ENCODE data around the gene USP17L22. TPM values are rescaled to one million over a fixed set of nuclear protein-coding genes. Genes with fewer than 3 reads are reported as not detected.
A peak's percentile ranks its signal among the peaks of the same experiment; 100 is the strongest.
"Not testable (repeated sequence)": the region's sequence is repeated elsewhere in the genome, so short reads cannot be mapped to it uniquely, and the experiment has no call there.

Gene USP17L22
- total RNA-seq = not detected in 2 replicates
- long read RNA-seq = 0 reads

DNA sequence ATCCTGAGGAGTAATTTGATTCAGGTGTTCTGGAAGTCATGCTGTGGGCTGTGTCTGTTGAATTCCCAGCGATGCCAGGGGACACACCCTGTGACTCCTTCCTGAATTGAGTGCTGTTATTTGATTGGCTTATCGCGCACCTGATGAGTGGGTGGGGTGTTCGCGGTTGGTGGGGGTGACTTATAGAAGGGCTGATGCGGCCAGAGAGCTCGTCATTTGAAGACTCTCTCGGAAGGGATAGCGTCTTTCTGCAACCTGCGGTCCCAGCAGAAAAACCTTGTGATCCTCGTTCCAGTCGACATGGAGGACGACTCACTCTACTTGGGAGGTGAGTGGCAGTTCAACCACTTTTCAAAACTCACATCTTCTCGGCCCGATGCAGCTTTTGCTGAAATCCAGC is at the start of gene USP17L22:
TSS of gene USP17L22 (plus strand) at position 301 of the 400 bp plus-strand sequence. CDS start at position 301, 0 bp downstream.
- not testable (repeated sequence) for H3K4me1 Mint-ChIP-seq (ENCODE audit: unreplicated experiment); H3K4me3 Mint-ChIP-seq (ENCODE audit: unreplicated experiment); H3K36me3 Mint-ChIP-seq (ENCODE audit: unreplicated experiment); DNase-seq (ENCODE audit: extremely low spot score, unreplicated experiment); H3K27me3 Mint-ChIP-seq (ENCODE audit: unreplicated experiment); H3K9me3 Mint-ChIP-seq (ENCODE audit: unreplicated experiment); H3K27ac Mint-ChIP-seq (ENCODE audit: unreplicated experiment)

GRCh38 chr4:9219852-9220251 is 47.6 kb upstream of the USP17L22 start, which contains the start of gene USP17L12:
TSS of gene USP17L12 (plus strand) at chr4:9220152. CDS start at chr4:9220152, 0 bp downstream.
- not testable (repeated sequence) for H3K27me3 Mint-ChIP-seq (ENCODE audit: unreplicated experiment); H3K4me3 Mint-ChIP-seq (ENCODE audit: unreplicated experiment); H3K9me3 Mint-ChIP-seq (ENCODE audit: unreplicated experiment); H3K27ac Mint-ChIP-seq (ENCODE audit: unreplicated experiment); H3K4me1 Mint-ChIP-seq (ENCODE audit: unreplicated experiment); H3K36me3 Mint-ChIP-seq (ENCODE audit: unreplicated experiment); DNase-seq (ENCODE audit: extremely low spot score, unreplicated experiment)

- not testable (repeated sequence) for H3K4me3 Mint-ChIP-seq (ENCODE audit: unreplicated experiment); H3K27me3 Mint-ChIP-seq (ENCODE audit: unreplicated experiment); H3K27ac Mint-ChIP-seq (ENCODE audit: unreplicated experiment); H3K4me1 Mint-ChIP-seq (ENCODE audit: unreplicated experiment); H3K9me3 Mint-ChIP-seq (ENCODE audit: unreplicated experiment); DNase-seq (ENCODE audit: extremely low spot score, unreplicated experiment); H3K36me3 Mint-ChIP-seq (ENCODE audit: unreplicated experiment)
Observed at GRCh38 chr4:9224596-9224995, 42.8 kb upstream of the USP17L22 start, which contains the start of gene USP17L13. TSS of gene USP17L13 (plus strand) at chr4:9224896. CDS start at chr4:9224896, 0 bp downstream.

DNA sequence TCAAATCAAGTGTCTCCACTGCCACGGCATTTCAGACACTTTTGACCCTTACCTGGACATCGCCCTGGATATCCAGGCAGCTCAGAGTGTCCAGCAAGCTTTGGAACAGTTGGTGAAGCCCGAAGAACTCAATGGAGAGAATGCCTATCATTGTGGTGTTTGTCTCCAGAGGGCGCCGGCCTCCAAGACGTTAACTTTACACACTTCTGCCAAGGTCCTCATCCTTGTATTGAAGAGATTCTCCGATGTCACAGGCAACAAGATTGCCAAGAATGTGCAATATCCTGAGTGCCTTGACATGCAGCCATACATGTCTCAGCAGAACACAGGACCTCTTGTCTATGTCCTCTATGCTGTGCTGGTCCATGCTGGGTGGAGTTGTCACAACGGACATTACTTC is 37.2 kb upstream of the USP17L22 start:
- DNase-seq (ENCODE audit: extremely low spot score, unreplicated experiment) = peak; percentile 70
- H3K4me1 Mint-ChIP-seq (ENCODE audit: unreplicated experiment); H3K9me3 Mint-ChIP-seq (ENCODE audit: unreplicated experiment): not testable (repeated sequence)

GRCh38 chr4:9234085-9234484 is 33.3 kb upstream of the USP17L22 start, which contains the start of gene USP17L15:
TSS of gene USP17L15 (plus strand) at chr4:9234385. CDS start at chr4:9234385, 0 bp downstream.
- H3K4me3 Mint-ChIP-seq (ENCODE audit: unreplicated experiment); H3K27ac Mint-ChIP-seq (ENCODE audit: unreplicated experiment); H3K27me3 Mint-ChIP-seq (ENCODE audit: unreplicated experiment); H3K36me3 Mint-ChIP-seq (ENCODE audit: unreplicated experiment); H3K4me1 Mint-ChIP-seq (ENCODE audit: unreplicated experiment); H3K9me3 Mint-ChIP-seq (ENCODE audit: unreplicated experiment); DNase-seq (ENCODE audit: extremely low spot score, unreplicated experiment): not testable (repeated sequence)

More for the DNA sequence above, 37.2 kb upstream of the USP17L22 start:
- H3K27ac Mint-ChIP-seq (ENCODE audit: unreplicated experiment); H3K27me3 Mint-ChIP-seq (ENCODE audit: unreplicated experiment); H3K36me3 Mint-ChIP-seq (ENCODE audit: unreplicated experiment); H3K4me3 Mint-ChIP-seq (ENCODE audit: unreplicated experiment): not testable (repeated sequence)

- not testable (repeated sequence) for H3K27me3 Mint-ChIP-seq (ENCODE audit: unreplicated experiment); H3K4me3 Mint-ChIP-seq (ENCODE audit: unreplicated experiment); H3K9me3 Mint-ChIP-seq (ENCODE audit: unreplicated experiment); H3K27ac Mint-ChIP-seq (ENCODE audit: unreplicated experiment); H3K36me3 Mint-ChIP-seq (ENCODE audit: unreplicated experiment); H3K4me1 Mint-ChIP-seq (ENCODE audit: unreplicated experiment)
- DNase-seq (ENCODE audit: extremely low spot score, unreplicated experiment) = peak; percentile 25
Observed at GRCh38 chr4:9238461-9238860, 29.0 kb upstream of the USP17L22 start.

GRCh38 chr4:9243579-9243978 is 23.8 kb upstream of the USP17L22 start, which contains the start of gene USP17L17:
TSS of gene USP17L17 (plus strand) at chr4:9243879. CDS start at chr4:9243879, 0 bp downstream.
- not testable (repeated sequence) for H3K27ac Mint-ChIP-seq (ENCODE audit: unreplicated experiment); H3K36me3 Mint-ChIP-seq (ENCODE audit: unreplicated experiment); H3K4me1 Mint-ChIP-seq (ENCODE audit: unreplicated experiment); DNase-seq (ENCODE audit: extremely low spot score, unreplicated experiment); H3K27me3 Mint-ChIP-seq (ENCODE audit: unreplicated experiment); H3K4me3 Mint-ChIP-seq (ENCODE audit: unreplicated experiment); H3K9me3 Mint-ChIP-seq (ENCODE audit: unreplicated experiment)

DNA sequence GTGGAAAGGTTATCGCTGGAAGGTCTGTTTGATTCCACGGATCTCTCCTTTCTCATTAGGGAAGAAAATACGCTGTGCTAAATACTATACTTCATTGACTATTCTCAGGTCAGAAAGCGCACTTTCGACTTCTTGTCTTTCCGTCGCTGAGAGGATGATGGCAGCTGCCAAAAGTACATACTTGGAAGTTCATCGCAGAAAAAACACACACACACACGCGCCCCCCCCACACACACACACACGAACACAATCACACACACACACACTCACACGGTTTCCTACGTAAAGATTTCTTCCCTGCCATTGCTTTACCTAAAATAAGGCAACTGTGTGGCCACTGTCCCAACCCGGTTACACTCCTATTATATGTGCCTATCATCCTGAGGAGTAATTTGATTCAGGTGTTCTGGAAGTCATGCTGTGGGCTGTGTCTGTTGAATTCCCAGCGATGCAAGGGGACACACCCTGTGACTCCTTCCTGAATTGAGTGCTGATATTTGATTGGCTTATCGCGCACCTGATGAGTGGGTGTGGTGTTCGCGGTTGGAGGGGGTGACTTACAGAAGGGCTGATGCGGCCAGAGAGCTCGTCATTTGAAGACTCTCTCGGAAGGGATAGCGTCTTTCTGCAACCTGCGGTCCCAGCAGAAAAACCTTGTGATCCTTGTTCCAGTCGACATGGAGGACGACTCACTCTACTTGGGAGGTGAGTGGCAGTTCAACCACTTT is 19.3 kb upstream of the USP17L22 start, which contains the start of gene USP17L18:
TSS of gene USP17L18 (plus strand) at position 678 of the 728 bp plus-strand sequence. CDS start at position 678, 0 bp downstream.
- not testable (repeated sequence) for H3K4me3 Mint-ChIP-seq (ENCODE audit: unreplicated experiment); H3K36me3 Mint-ChIP-seq (ENCODE audit: unreplicated experiment); H3K4me1 Mint-ChIP-seq (ENCODE audit: unreplicated experiment); H3K27me3 Mint-ChIP-seq (ENCODE audit: unreplicated experiment); H3K27ac Mint-ChIP-seq (ENCODE audit: unreplicated experiment); H3K9me3 Mint-ChIP-seq (ENCODE audit: unreplicated experiment)
- peak; percentile 83 for DNase-seq (ENCODE audit: extremely low spot score, unreplicated experiment)

DNA sequence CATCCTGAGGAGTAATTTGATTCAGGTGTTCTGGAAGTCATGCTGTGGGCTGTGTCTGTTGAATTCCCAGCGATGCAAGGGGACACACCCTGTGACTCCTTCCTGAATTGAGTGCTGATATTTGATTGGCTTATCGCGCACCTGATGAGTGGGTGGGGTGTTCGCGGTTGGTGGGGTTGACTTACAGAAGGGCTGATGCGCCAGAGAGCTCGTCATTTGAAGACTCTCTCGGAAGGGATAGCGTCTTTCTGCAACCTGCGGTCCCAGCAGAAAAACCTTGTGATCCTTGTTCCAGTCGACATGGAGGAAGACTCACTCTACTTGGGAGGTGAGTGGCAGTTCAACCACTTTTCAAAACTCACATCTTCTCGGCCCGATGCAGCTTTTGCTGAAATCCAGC is 14.3 kb upstream of the USP17L22 start, which contains the start of gene USP17L19:
TSS of gene USP17L19 (plus strand) at position 301 of the 400 bp plus-strand sequence. CDS start at position 301, 0 bp downstream.
- H3K27me3 Mint-ChIP-seq (ENCODE audit: unreplicated experiment); H3K27ac Mint-ChIP-seq (ENCODE audit: unreplicated experiment): not testable (repeated sequence)

DNA sequence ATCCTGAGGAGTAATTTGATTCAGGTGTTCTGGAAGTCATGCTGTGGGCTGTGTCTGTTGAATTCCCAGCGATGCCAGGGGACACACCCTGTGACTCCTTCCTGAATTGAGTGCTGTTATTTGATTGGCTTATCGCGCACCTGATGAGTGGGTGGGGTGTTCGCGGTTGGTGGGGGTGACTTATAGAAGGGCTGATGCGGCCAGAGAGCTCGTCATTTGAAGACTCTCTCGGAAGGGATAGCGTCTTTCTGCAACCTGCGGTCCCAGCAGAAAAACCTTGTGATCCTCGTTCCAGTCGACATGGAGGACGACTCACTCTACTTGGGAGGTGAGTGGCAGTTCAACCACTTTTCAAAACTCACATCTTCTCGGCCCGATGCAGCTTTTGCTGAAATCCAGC is 9.6 kb upstream of the USP17L22 start, which contains the start of gene USP17L20:
TSS of gene USP17L20 (plus strand) at position 301 of the 400 bp plus-strand sequence. CDS start at position 301, 0 bp downstream.
- H3K4me3 Mint-ChIP-seq (ENCODE audit: unreplicated experiment); H3K36me3 Mint-ChIP-seq (ENCODE audit: unreplicated experiment); DNase-seq (ENCODE audit: extremely low spot score, unreplicated experiment); H3K27ac Mint-ChIP-seq (ENCODE audit: unreplicated experiment); H3K4me1 Mint-ChIP-seq (ENCODE audit: unreplicated experiment); H3K9me3 Mint-ChIP-seq (ENCODE audit: unreplicated experiment); H3K27me3 Mint-ChIP-seq (ENCODE audit: unreplicated experiment): not testable (repeated sequence)

More for the DNA sequence above, 14.3 kb upstream of the USP17L22 start, which contains the start of gene USP17L19:
- not testable (repeated sequence) for H3K4me3 Mint-ChIP-seq (ENCODE audit: unreplicated experiment); H3K36me3 Mint-ChIP-seq (ENCODE audit: unreplicated experiment); H3K4me1 Mint-ChIP-seq (ENCODE audit: unreplicated experiment); DNase-seq (ENCODE audit: extremely low spot score, unreplicated experiment); H3K9me3 Mint-ChIP-seq (ENCODE audit: unreplicated experiment)

DNA sequence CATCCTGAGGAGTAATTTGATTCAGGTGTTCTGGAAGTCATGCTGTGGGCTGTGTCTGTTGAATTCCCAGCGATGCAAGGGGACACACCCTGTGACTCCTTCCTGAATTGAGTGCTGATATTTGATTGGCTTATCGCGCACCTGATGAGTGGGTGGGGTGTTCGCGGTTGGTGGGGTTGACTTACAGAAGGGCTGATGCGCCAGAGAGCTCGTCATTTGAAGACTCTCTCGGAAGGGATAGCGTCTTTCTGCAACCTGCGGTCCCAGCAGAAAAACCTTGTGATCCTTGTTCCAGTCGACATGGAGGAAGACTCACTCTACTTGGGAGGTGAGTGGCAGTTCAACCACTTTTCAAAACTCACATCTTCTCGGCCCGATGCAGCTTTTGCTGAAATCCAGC is 4.8 kb upstream of the USP17L22 start, which contains the start of gene USP17L21:
TSS of gene USP17L21 (plus strand) at position 301 of the 400 bp plus-strand sequence. CDS start at position 301, 0 bp downstream.
- not testable (repeated sequence) for H3K4me1 Mint-ChIP-seq (ENCODE audit: unreplicated experiment); H3K27ac Mint-ChIP-seq (ENCODE audit: unreplicated experiment); H3K36me3 Mint-ChIP-seq (ENCODE audit: unreplicated experiment); H3K9me3 Mint-ChIP-seq (ENCODE audit: unreplicated experiment); H3K4me3 Mint-ChIP-seq (ENCODE audit: unreplicated experiment); H3K27me3 Mint-ChIP-seq (ENCODE audit: unreplicated experiment); DNase-seq (ENCODE audit: extremely low spot score, unreplicated experiment)

GRCh38 chr4:9271719-9272118 is 4.3 kb downstream of the USP17L22 start:
- not testable (repeated sequence) for H3K4me3 Mint-ChIP-seq (ENCODE audit: unreplicated experiment); H3K4me1 Mint-ChIP-seq (ENCODE audit: unreplicated experiment); H3K27me3 Mint-ChIP-seq (ENCODE audit: unreplicated experiment); H3K9me3 Mint-ChIP-seq (ENCODE audit: unreplicated experiment); H3K36me3 Mint-ChIP-seq (ENCODE audit: unreplicated experiment); H3K27ac Mint-ChIP-seq (ENCODE audit: unreplicated experiment)
- DNase-seq (ENCODE audit: extremely low spot score, unreplicated experiment) = peak; percentile 90
